Measurements from ENCODE around the gene PRKCZ. TPM values are rescaled to one million over a fixed set of nuclear protein-coding genes. Genes with fewer than 3 reads are reported as not detected.

PRKCZ gene
- total RNA-seq, 1 donor = 1.6 TPM

- no peak for TF ChIP-seq CTCF (IDR thresholded peaks at IDR 0.05; ENCODE audit: insufficient read depth, low read length)
- no peak overlapping the region for H3K4me3 ChIP-seq (ENCODE audit: low read depth, low read length)
- DNase-seq (ENCODE audit: low read depth) = no peak
These were observed 33.5 kb downstream of the PRKCZ start for GRCh38 chr1:2083666-2084065.

GRCh38 chr1:2084306-2084705, 34.1 kb downstream of the PRKCZ start:
- H3K4me3 ChIP-seq (ENCODE audit: low read depth, low read length) = no peak overlapping the region
- DNase-seq (ENCODE audit: low read depth) = no peak
- no peak for TF ChIP-seq CTCF (IDR thresholded peaks at IDR 0.05; ENCODE audit: insufficient read depth, low read length)

- DNase-seq (ENCODE audit: low read depth) = no peak
- no peak for TF ChIP-seq CTCF (IDR thresholded peaks at IDR 0.05; ENCODE audit: insufficient read depth, low read length)
These were observed 34.9 kb downstream of the PRKCZ start for GRCh38 chr1:2085080-2085479.

GRCh38 chr1:2086446-2087078, 36.4 kb downstream of the PRKCZ start:
- no peak overlapping the region for H3K4me3 ChIP-seq (ENCODE audit: low read depth, low read length)
- no peak for TF ChIP-seq CTCF (IDR thresholded peaks at IDR 0.05; ENCODE audit: insufficient read depth, low read length)
- DNase-seq (ENCODE audit: low read depth) = no peak

More at GRCh38 chr1:2085080-2085479, 34.9 kb downstream of the PRKCZ start:
- H3K4me3 ChIP-seq (ENCODE audit: low read depth, low read length) = no peak overlapping the region

GRCh38 chr1:2087766-2088165, 37.6 kb downstream of the PRKCZ start:
- H3K4me3 ChIP-seq (ENCODE audit: low read depth, low read length) = no peak overlapping the region
- no peak for TF ChIP-seq CTCF (IDR thresholded peaks at IDR 0.05; ENCODE audit: insufficient read depth, low read length)
- DNase-seq (ENCODE audit: low read depth) = no peak

- no peak for DNase-seq (ENCODE audit: low read depth)
- no peak for TF ChIP-seq CTCF (IDR thresholded peaks at IDR 0.05; ENCODE audit: insufficient read depth, low read length)
- H3K4me3 ChIP-seq (ENCODE audit: low read depth, low read length) = no peak overlapping the region
These were observed 38.2 kb downstream of the PRKCZ start for GRCh38 chr1:2088458-2088857.

GRCh38 chr1:2089051-2089450, 38.8 kb downstream of the PRKCZ start:
- H3K4me3 ChIP-seq (ENCODE audit: low read depth, low read length) = no peak overlapping the region
- no peak for DNase-seq (ENCODE audit: low read depth)
- no peak for TF ChIP-seq CTCF (IDR thresholded peaks at IDR 0.05; ENCODE audit: insufficient read depth, low read length)
